H1 (cell line): ENCODE measurements around the gene STH. TPM values are rescaled to one million over a fixed set of nuclear protein-coding genes. Genes with fewer than 3 reads are reported as not detected.

Experiments
- CTCF ChIA-PET: fragments of 300-600 bp; sonication (Branson Sonifier 250); formaldehyde crosslinking; loops from one replicate; lab custom pipeline; 2021; ENCODE audit not compliant: partially characterized antibody; lab: Charles Lee
- POLR2A ChIA-PET: fragments of 300-600 bp; sonication (Branson Sonifier 250); formaldehyde crosslinking; loops from one replicate; lab custom pipeline; 2021; ENCODE audit warnings: inconsistent platforms; ENCODE audit not compliant: partially characterized antibody; lab: Charles Lee
- DNase-seq, 2 experiments: peaks; one replicate each; pipeline versions ENCODE4 v3.0.0 to v3.0.0-alpha.2; 2010 to 2022; ENCODE audit warnings: low spot score in 2 of 2, low read depth in 1 of 2, mixed read lengths in 1 of 2
- FAIRE-seq: peaks from 2 replicates; lab custom pipeline; 2011; peaks lifted over from hg19 to GRCh38; lab: Jason Lieb, UNC
- H2AFZ ChIP-seq: 2 replicates; pipeline ENCODE4 v1.8.1; 2012; ENCODE audit warnings: low read length, inconsistent platforms
- H2AK5ac ChIP-seq: 2 replicates; pipeline ENCODE4 v1.6.1; 2013; ENCODE audit warnings: low read depth, low read length
- H2BK120ac ChIP-seq: replicated peaks from 2 replicates; pipeline ENCODE3; 2013; ENCODE audit warnings: low read depth, low read length, inconsistent platforms
- H2BK12ac ChIP-seq: 2 replicates; pipeline ENCODE4 v1.6.1; 2013; ENCODE audit warnings: low read depth, low read length
- H2BK15ac ChIP-seq: 2 replicates; pipeline ENCODE4 v1.6.1; 2013; ENCODE audit warnings: low read length
- H2BK20ac ChIP-seq: 2 replicates; pipeline ENCODE4 v1.6.1; 2013; ENCODE audit warnings: low read length
- H2BK5ac ChIP-seq: 2 replicates; pipeline ENCODE4 v1.6.1; 2013; ENCODE audit warnings: low read depth, low read length
- H3K14ac ChIP-seq: 2 replicates; pipeline ENCODE4 v1.6.1; 2013; ENCODE audit warnings: inconsistent platforms; ENCODE audit not compliant: insufficient read length
- H3K18ac ChIP-seq: 2 replicates; pipeline ENCODE4 v1.6.1; 2013; ENCODE audit warnings: low read length; ENCODE audit errors: extremely low read depth
- H3K23ac ChIP-seq: 2 replicates; pipeline ENCODE4 v1.6.1; 2013; ENCODE audit warnings: inconsistent platforms; ENCODE audit not compliant: insufficient read length
- H3K23me2 ChIP-seq: 2 replicates; pipeline ENCODE4 v1.6.1; 2013; ENCODE audit warnings: low read depth, low read length
- H3K27ac ChIP-seq: 2 replicates; pipeline ENCODE4 v1.6.1; 2011; ENCODE audit warnings: low read depth, low read length, inconsistent platforms
- H3K27me3 ChIP-seq, 4 experiments: replicated peaks in 1 of 4; 1 replicate in 1 of 4; 2 replicates in 3 of 4; pipeline versions ENCODE4 v1.6.1 to v1.8.1; 2011 to 2013; ENCODE audit warnings: low read length in 3 of 4, mild to moderate bottlenecking in 3 of 4, inconsistent platforms in 2 of 4, mixed read lengths in 2 of 4, moderate library complexity in 1 of 4; ENCODE audit not compliant: control insufficient read depth in 3 of 4, insufficient read depth in 3 of 4; ENCODE audit errors: extremely low read depth in 1 of 4
- H3K36me3 ChIP-seq, 4 experiments: 2 replicates each; pipeline versions ENCODE4 v1.6.1 to v1.8.1; 2011 to 2013; ENCODE audit warnings: mild to moderate bottlenecking in 4 of 4, low read length in 3 of 4, moderate library complexity in 2 of 4, control low read depth in 1 of 4, inconsistent platforms in 1 of 4; ENCODE audit not compliant: insufficient read depth in 4 of 4, control insufficient read depth in 2 of 4
- H3K4ac ChIP-seq: replicated peaks from 2 replicates; pipeline ENCODE3; 2013; ENCODE audit warnings: low read length, low read depth, mixed read lengths, inconsistent platforms; ENCODE audit not compliant: insufficient read length
- H3K4me1 ChIP-seq, 4 experiments: replicated peaks in 1 of 4; 1 replicate in 1 of 4; 2 replicates in 3 of 4; pipeline versions ENCODE4 v1.6.1 to v1.8.1; 2011 to 2013; ENCODE audit warnings: low read length in 3 of 4, inconsistent platforms in 2 of 4, mixed read lengths in 1 of 4; ENCODE audit not compliant: insufficient read depth in 4 of 4, control insufficient read depth in 3 of 4
- H3K4me2 ChIP-seq, 2 experiments: 2 replicates each; pipeline versions ENCODE4 v1.6.1 to v1.8.1; 2011 to 2013; ENCODE audit warnings: low read depth in 2 of 2, low read length in 2 of 2, control low read depth in 1 of 2, inconsistent platforms in 1 of 2, mild to moderate bottlenecking in 1 of 2; ENCODE audit not compliant: insufficient read depth in 1 of 2
- H3K4me3 ChIP-seq, 4 experiments: fragments of 200-600, 300-600 bp in 1 of 4; sonication (generic), shearing (Covaris generic), sonication (Bioruptor Twin) in 1 of 4; 2 replicates each; pipeline versions ENCODE4 v1.5.1 to v1.8.1; 2011 to 2016; ENCODE audit warnings: low read length in 4 of 4, low read depth in 3 of 4, control low read depth in 2 of 4, inconsistent platforms in 2 of 4, mild to moderate bottlenecking in 2 of 4, mixed read lengths in 1 of 4, moderate library complexity in 1 of 4; ENCODE audit not compliant: insufficient read depth in 2 of 4; ENCODE audit errors: extremely low read depth in 1 of 4
- H3K56ac ChIP-seq: replicated peaks from 2 replicates; pipeline ENCODE3; 2013; ENCODE audit warnings: low read depth, mild to moderate bottlenecking, mixed read lengths, low read length, inconsistent platforms; ENCODE audit not compliant: insufficient read length
- H3K79me1 ChIP-seq: 2 replicates; pipeline ENCODE4 v1.6.1; 2013; ENCODE audit warnings: low read depth, low read length, control low read depth
- H3K79me2 ChIP-seq, 2 experiments: 2 replicates each; pipeline versions ENCODE4 v1.6.1 to v1.8.1; 2012 to 2013; ENCODE audit warnings: low read length in 2 of 2, mild to moderate bottlenecking in 2 of 2, inconsistent platforms in 1 of 2; ENCODE audit not compliant: insufficient read depth in 2 of 2, control insufficient read depth in 1 of 2
- H3K9ac ChIP-seq, 4 experiments: replicated peaks in 1 of 4; 1 replicate in 1 of 4; 2 replicates in 3 of 4; pipeline versions ENCODE4 v1.6.1 to v1.8.1; 2011 to 2013; ENCODE audit warnings: low read depth in 3 of 4, low read length in 3 of 4, control low read depth in 2 of 4, mild to moderate bottlenecking in 2 of 4, moderate library complexity in 2 of 4, inconsistent platforms in 1 of 4; ENCODE audit errors: extremely low read depth in 1 of 4
- H3K9me3 ChIP-seq, 2 experiments: 2 replicates each; pipeline versions ENCODE4 v1.6.1 to v1.8.1; 2012 to 2013; ENCODE audit warnings: mild to moderate bottlenecking in 2 of 2, moderate library complexity in 2 of 2, control low read depth in 1 of 2, inconsistent platforms in 1 of 2, low read depth in 1 of 2, low read length in 1 of 2, mixed read lengths in 1 of 2; ENCODE audit not compliant: insufficient read depth in 2 of 2
- H4K20me1 ChIP-seq, 2 experiments: replicated peaks in 1 of 2; 2 replicates each; pipeline versions ENCODE3 to v1.8.1; 2011 to 2013; ENCODE audit warnings: inconsistent platforms in 2 of 2, low read length in 2 of 2, mild to moderate bottlenecking in 1 of 2; ENCODE audit not compliant: insufficient read depth in 2 of 2, control insufficient read depth in 1 of 2
- H4K5ac ChIP-seq: 2 replicates; pipeline ENCODE4 v1.6.1; 2013; ENCODE audit warnings: low read length, low read depth, mixed read lengths, inconsistent platforms; ENCODE audit not compliant: insufficient read length
- H4K8ac ChIP-seq: 2 replicates; pipeline ENCODE4 v1.8.0; 2013; ENCODE audit warnings: mild to moderate bottlenecking, moderate library complexity, low read length, inconsistent platforms; ENCODE audit not compliant: insufficient read depth; ENCODE audit errors: extremely low read depth
- H4K91ac ChIP-seq: replicated peaks from 2 replicates; pipeline ENCODE3; 2013; ENCODE audit warnings: low read length, mixed read lengths, inconsistent platforms; ENCODE audit not compliant: insufficient read length
- RBBP5 ChIP-seq: IDR thresholded peaks from 2 replicates; pipeline ENCODE4 v1.7.1; 2012; ENCODE audit warnings: low read depth, mild to moderate bottlenecking, inconsistent platforms, low read length, moderate library complexity, borderline replicate concordance
- SAP30 ChIP-seq: fragments of 300-600 bp; sonication (generic); IDR thresholded peaks from 2 replicates; pipeline ENCODE4 v1.7.1; 2012; ENCODE audit warnings: low read length, moderate library complexity, mild to moderate bottlenecking, inconsistent platforms; ENCODE audit not compliant: insufficient read depth, insufficient replicate concordance
- WGBS, 2 experiments: shearing (Covaris generic) in 1 of 2; methylation state at CpG; one replicate each; pipeline versions ENCODE4 v1.1.6 to v1.1.7; 2013 to 2015; ENCODE audit warnings: low lambda C conversion rate in 2 of 2, mixed read lengths in 2 of 2, inconsistent platforms in 1 of 2, low coverage in 1 of 2, missing lambda C conversion rate in 1 of 2; ENCODE audit not compliant: insufficient replicate concordance in 2 of 2, insufficient coverage in 1 of 2, insufficient read length in 1 of 2; ENCODE audit errors: extremely low coverage in 1 of 2, missing lambda C conversion rate in 1 of 2; 5-methylcytosine and 5-hydroxymethylcytosine counted together
- polyA plus RNA-seq, 7 experiments: library from polyadenylated mRNA; depleted of rRNA in 3 of 7; stranded (reverse) in 5 of 7; unstranded in 2 of 7; fragments of >200 nt in 5 of 7; fragments of 200-250 nt in 2 of 7; gene quantifications; 1 replicate in 5 of 7; 2 replicates in 1 of 7; 4 replicates in 1 of 7; pipeline versions ENCODE4 v1.2.1 to v1.2.3, GENCODE V29; 2011 to 2013; ENCODE audit warnings: missing spikeins in 2 of 7, mixed read lengths in 2 of 7
- total RNA-seq: library from RNA; stranded (reverse); fragmentation: NEBNext Ultra II Directional; extraction: Animal tissue kit (Norgen Biotek cat#: 25700); gene quantifications from 2 replicates; pipeline ENCODE4 v1.2.1, GENCODE V29; 2021

STH gene
- total and polyA plus RNA-seq, 2 of the 8 experiments (the other 6 are each of a cell fraction or from before 2014, with no cell fraction given), result not detected

DNA sequence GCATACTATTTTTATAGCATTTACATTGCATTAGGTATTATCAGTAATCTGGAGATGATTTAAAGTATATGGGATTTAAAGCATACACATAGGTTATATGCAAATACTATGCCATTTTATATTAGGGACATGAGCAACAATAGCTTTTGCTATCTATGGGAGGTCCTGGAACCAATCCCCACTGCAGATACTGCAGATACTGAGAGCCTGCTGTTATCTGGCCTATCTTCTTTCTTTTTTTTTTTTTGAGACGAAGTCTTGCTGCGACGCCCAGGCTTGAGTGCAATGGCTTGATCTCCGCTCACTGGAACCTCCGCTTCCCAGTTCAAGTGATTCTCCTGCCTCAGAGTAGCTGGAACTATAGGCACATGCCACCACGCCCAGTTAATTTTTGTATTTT, 37.4 kb downstream of the STH start:
- Histone ChIP-seq H2BK12ac (no peak overlapping the region), H3K4ac (no peak overlapping the region), H4K5ac (no peak overlapping the region), H3K23me2 (no peaks in the 10 kb centered on the region), H3K18ac (no peak overlapping the region), H3K27ac (no peak overlapping the region), H3K23ac (no peak overlapping the region), H3K56ac (no peak overlapping the region), H3K9ac (no peak overlapping the region), H2BK120ac (no peak overlapping the region), H3K36me3 (peaks cover 46 to 98% (median 92%) of the 10 kb centered on the region in 4 experiments), H3K4me3 (no peak overlapping the region), H3K4me2 (no peak overlapping the region), H2BK5ac (no peak overlapping the region), H4K8ac (no peak overlapping the region), H2BK20ac (no peak overlapping the region), H3K4me1 (no peaks in the 10 kb centered on the region), H3K27me3 (no peaks in the 10 kb centered on the region), H3K14ac (no peak overlapping the region), H2BK15ac (no peak overlapping the region), H4K20me1 (peaks cover 0 to 10% of the 10 kb centered on the region in 2 experiments), H3K79me2 (no peaks in the 10 kb centered on the region), H2AK5ac (no peak overlapping the region), H2AFZ (no peak overlapping the region), H3K79me1 (no peaks in the 10 kb centered on the region), H3K9me3 (no peaks in the 10 kb centered on the region), H4K91ac (no peak overlapping the region)
- TF ChIP-seq RBBP5, result no peak
- no peak for TF ChIP-seq SAP30
- ChIA-PET POLR2A (no interaction called here), CTCF (interaction anchor here (0.6 to 1.6 kb wide), 4 partner anchors 8 to 24 kb away, joined by 3 to 5 read pairs (median 4); no protein-coding TSS in a partner anchor)
- WGBS, 2 experiments, result 97% methylated on average over 6 of the region's 6 CpGs; no CpG with 5 or more reads in 1 of the 2 experiments
- FAIRE-seq (no peak), DNase-seq (no peak)
